ENCODE data around the gene KDM1B. TPM values are rescaled to one million over a fixed set of nuclear protein-coding genes. Genes with fewer than 3 reads are reported as not detected.
"Not testable (repeated sequence)": the region's sequence is repeated elsewhere in the genome, so short reads cannot be mapped to it uniquely, and the experiment has no call there.

KDM1B gene
- total RNA-seq, 2 donors from 2014 or later = 33.7 to 38.3 TPM

DNA sequence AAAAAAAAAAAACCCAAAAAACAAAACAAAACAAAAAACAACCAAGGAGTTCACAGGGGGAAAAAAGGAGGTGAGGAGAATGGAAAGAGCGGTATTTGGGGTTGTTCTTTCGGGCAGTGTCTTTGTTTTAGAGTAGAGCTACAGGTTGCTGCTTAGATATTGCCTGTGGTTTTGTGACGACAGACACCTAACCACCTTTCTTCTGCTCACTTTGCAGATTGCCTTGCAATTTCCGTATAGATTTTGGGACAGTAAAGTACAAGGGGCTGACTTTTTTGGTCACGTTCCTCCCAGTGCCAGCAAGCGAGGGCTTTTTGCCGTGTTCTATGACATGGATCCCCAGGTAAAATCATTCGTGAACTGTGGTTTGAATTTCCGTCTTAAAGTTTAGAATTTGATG lies 58.2 kb downstream of the KDM1B start:
- intact Hi-C loops (cut with DNase I, micrococcal nuclease) = no loop called here
- DNase-seq (no peak), ATAC-seq (no peak)

- DNase-seq (no peak), ATAC-seq (no peak)
- intact Hi-C loops (cut with DNase I, micrococcal nuclease) = no loop called here
These were observed 58.8 kb downstream of the KDM1B start for GRCh38 chr6:18214003-18214402.

DNA sequence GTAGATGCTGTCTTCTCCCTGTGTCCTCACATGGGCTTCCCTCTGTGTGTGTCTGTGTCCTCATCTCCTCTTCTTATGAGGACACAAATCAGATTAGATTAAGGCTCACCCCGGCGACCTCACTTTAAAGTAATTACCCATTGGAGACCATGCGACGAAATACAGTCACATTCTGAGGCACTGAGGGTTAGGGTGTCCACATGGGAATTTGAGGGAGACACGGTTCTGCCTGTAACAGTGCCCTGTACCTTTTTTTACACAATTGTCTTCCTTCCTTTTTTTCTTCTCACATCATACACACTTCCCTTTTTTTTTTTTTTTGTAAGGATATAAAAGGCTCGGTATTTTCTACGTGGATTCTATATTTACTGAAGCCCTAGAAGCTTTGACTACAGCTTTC lies 60.2 kb downstream of the KDM1B start:
- ATAC-seq (no peak), DNase-seq (no peak)
- intact Hi-C loops (cut with DNase I, micrococcal nuclease) = no loop called here

DNA sequence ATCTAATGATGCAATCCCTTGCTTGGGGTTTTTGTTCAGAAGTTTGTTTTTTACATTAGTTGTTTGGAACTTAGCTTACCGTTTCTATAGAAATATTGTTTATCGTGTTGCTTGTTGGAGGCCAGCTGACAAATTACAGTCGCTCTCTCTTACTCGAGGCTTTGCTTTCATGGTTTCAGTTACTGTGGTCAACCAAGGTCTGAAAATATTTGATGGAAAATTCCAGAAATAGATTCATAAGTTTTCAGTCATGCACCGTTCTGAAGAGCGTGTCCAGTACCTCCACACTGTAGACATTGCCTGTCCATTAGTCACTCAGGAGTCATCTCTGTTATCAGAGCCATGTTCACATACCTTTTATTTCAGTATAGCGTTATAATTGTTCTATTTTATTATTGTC lies 61.2 kb downstream of the KDM1B start:
- ATAC-seq (no peak), DNase-seq (no peak)
- intact Hi-C loops (cut with DNase I, micrococcal nuclease) = no loop called here

DNA sequence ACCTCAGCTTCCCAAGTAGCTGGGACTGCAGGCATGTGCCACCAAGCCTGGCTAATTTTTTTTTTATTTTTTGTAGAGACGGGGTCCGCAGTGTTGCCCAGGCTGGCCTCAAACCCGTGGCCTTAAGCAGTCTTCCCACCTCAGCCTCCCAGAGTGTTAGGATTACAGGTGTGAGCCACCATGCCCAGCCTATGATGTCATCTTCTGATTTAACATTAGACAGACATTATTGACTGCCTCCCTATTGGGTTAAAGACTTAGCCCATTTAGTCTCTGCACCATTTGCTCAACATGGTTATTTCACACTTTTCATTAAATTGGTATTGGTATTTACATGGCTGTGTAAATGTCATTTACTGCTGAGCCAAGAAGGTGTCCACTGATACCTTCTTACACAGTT lies 63.0 kb downstream of the KDM1B start:
- ATAC-seq (no peak), DNase-seq (no peak)
- intact Hi-C loops (cut with DNase I, micrococcal nuclease) = no loop called here

GRCh38 chr6:18219591-18219990 lies 64.4 kb downstream of the KDM1B start:
- ATAC-seq = no peak
- no peak for DNase-seq
- intact Hi-C loops (cut with DNase I, micrococcal nuclease) = no loop called here

- intact Hi-C loops (cut with DNase I, micrococcal nuclease) = no loop called here
- DNase-seq (no peak), ATAC-seq (no peak)
These were observed 66.0 kb downstream of the KDM1B start for GRCh38 chr6:18221288-18221615.

DNA sequence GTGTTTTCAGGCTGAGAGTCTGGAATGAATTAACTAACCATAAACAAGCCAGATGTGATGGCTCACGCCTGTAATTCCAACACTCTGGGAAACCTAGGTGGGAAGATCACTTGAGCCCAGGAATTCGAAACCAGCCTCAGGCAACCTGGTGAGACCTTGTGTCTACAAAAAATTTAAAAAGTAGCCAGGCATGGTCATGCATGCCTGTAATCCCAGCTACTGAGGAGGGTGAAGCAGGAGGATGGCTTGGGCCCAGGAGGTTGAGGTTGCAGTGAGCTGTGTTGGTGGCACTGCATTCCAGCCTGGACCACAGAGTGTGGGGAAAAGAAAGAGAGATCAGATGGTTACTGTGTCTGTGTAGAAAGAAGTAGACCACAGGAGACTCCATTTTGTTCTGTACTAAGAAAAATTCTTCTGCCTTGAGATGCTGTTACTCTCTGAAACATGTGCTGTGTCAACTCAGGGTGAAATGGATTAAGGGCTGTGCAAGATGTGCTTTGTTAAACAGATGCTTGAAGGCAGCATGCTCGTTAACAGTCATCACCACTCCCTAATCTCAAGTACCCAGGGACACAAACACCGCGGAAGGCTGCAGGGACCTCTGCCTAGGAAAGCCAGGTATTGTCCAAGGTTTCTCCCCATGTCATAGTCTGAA lies 71.4 kb downstream of the KDM1B start:
- ATAC-seq; intact Hi-C loops (cut with DNase I, micrococcal nuclease): not testable (repeated sequence)

DNA sequence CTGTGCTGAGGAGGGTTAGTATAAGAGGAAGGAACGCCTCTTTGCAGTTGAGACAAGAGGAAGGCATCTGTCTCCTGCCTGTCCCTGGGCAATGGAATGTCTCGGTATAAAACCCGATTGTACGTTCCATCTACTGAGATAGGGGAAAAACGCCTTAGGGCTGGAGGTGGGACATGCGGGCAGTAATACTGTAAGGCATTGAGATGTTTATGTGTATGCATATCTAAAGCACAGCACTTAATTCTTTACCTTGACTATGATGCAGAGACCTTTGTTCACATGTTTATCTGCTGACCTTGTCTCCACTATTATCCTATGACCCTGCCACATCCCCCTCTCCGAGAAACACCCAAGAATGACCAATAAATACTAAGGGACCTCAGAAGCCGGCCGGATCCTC lies 71.9 kb downstream of the KDM1B start:
- DNase-seq; intact Hi-C loops (cut with DNase I, micrococcal nuclease); ATAC-seq: not testable (repeated sequence)

More for the DNA sequence above, 71.4 kb downstream of the KDM1B start:
- not testable (repeated sequence) for DNase-seq

GRCh38 chr6:18228590-18228989 lies 73.4 kb downstream of the KDM1B start:
- intact Hi-C loops (cut with DNase I, micrococcal nuclease); ATAC-seq; DNase-seq: not testable (repeated sequence)

- DNase-seq; ATAC-seq; intact Hi-C loops (cut with DNase I, micrococcal nuclease): not testable (repeated sequence)
These were observed 76.6 kb downstream of the KDM1B start for GRCh38 chr6:18231856-18232255.

DNA sequence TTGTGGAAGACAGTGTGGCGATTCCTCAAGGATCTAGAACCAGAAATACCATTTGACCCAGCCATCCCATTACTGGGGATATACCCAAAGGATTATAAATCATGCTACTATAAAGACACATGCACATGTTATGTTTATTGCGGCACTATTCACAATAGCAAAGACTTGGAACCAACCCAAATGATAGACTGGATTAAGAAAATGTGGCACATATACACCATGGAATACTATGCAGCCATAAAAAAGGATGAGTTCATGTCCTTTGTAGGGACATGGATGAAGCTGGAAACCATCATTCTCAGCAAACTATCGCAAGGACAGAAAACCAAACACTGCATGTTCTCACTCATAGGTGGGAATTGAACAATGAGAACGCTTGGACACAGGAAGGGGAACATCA lies 78.5 kb downstream of the KDM1B start:
- ATAC-seq; intact Hi-C loops (cut with DNase I, micrococcal nuclease): not testable (repeated sequence)

GRCh38 chr6:18234564-18234963 lies 79.3 kb downstream of the KDM1B start:
- ATAC-seq (no peak), DNase-seq (no peak)
- intact Hi-C loops (cut with DNase I, micrococcal nuclease) = no loop called here

More for the DNA sequence above, 78.5 kb downstream of the KDM1B start:
- DNase-seq = not testable (repeated sequence)

- no peak for ATAC-seq
- DNase-seq = no peak
- intact Hi-C loops (cut with DNase I, micrococcal nuclease) = no loop called here
These were observed 80.3 kb downstream of the KDM1B start for GRCh38 chr6:18235524-18235923.

DNA sequence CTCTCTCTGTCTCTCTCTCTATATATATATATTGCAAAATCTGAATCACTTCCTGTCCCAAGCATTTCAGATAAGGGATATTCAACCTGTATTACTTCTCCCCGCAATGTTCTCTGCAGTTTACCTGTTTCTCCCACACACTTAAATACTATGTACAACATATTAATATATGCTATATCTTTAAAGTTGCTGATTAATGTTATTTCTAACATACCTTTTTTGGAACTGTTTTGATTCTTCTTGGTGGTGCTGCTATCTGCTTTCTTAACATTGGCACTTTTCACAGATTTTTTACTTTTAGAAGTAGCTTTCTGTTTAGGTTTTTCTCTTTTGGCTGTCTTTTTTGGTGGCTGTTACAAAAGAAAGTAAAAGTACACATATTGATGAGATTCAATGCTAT lies 81.9 kb downstream of the KDM1B start:
- intact Hi-C loops (cut with DNase I, micrococcal nuclease) = no loop called here
- ATAC-seq = no peak

GRCh38 chr6:18240230-18240629 lies 85.0 kb downstream of the KDM1B start:
- ATAC-seq = no peak
- no peak for DNase-seq
- intact Hi-C loops (cut with DNase I, micrococcal nuclease) = no loop called here

More for the DNA sequence above, 81.9 kb downstream of the KDM1B start:
- no peak for DNase-seq

DNA sequence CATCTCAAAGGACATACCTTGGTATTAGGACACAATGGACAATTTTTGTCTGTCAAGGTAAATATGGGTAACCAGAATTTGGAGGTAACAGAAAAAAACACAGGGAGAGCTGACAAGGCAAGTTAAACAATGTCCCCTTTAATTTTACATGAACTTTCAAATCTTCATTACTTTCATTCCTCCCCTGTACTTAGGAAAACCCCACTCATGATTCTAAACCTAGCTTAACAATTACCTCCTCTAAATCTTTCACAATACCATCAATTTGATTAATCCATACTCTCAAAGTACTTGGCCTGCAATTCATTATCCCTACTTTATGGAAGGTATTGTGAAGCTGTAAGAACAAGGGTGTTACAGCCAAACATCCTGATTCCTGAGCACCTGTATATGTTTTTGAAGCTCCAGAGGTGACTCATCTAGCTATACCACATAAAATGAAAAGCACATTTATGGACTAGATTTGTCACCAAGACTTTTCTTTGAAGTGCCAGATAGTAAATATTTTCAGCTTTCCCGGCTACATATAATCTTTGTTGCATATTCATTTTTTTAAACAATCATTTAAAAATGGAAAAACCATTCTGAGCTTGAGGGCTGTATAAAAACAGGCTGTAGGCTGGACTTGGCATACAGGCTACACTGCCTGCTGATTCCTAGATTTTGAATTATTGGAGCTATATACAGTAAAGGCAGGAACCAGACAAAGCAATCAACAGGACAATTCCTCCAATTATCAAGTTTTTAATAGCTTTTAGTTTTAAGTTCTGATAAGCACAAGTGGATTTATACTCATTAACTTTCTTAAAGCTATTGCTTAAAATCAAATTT lies 86.2 kb downstream of the KDM1B start:
- DNase-seq (no peak), ATAC-seq (peak; percentile 49)
- intact Hi-C loops (cut with DNase I, micrococcal nuclease) = no loop called here

- intact Hi-C loops (cut with DNase I, micrococcal nuclease) = no loop called here
- ATAC-seq (peak; percentile 44), DNase-seq (no peak)
These were observed 87.0 kb downstream of the KDM1B start for GRCh38 chr6:18242062-18242851.

DNA sequence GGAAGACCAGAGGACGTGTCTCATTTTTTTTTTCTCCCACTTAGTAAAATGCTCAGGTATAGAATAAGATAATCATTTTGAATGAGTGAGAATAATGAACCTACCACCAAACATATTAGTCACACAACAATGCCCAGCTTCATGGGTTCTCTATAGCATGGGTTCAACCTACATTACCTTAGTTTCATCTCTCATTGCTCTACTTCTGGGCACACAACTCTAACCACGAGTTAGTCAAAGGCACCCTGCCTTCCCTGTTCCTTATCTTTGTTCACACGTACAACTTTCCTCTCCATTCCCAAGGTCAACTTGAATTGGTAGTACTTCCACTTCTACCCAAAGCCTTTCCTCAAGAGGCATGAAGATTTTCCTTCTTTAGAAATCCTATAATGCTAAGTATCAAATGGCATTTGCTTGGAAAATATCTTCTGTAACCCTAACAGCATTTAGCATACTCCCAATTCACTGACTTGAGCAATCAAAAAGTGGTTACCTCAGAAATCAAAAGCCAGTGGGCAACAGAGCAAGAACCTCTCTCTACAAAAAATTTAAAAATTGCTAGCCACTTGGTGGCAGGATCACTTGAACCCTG lies 88.2 kb downstream of the KDM1B start:
- intact Hi-C loops (cut with DNase I, micrococcal nuclease) = no loop called here
- DNase-seq (no peak), ATAC-seq (peak; percentile 25)

Data from left colon (tissue), 2 donors.